Epithelial cell of proximal tubule (primary cell): ENCODE data around the gene PREX1. TPM values are rescaled to one million over a fixed set of nuclear protein-coding genes. Genes with fewer than 3 reads are reported as not detected.

Experiments
- DNase-seq: peaks from one replicate; pipeline ENCODE4 v3.0.0-alpha.2; 2011; ENCODE audit warnings: low read depth
- H3K4me3 ChIP-seq: 2 replicates; pipeline ENCODE4 v1.5.1; 2011; ENCODE audit warnings: low read depth, mild to moderate bottlenecking, low read length
- total RNA-seq: library from RNA; depleted of rRNA; stranded (reverse); fragments of >200 nt; gene quantifications from 2 replicates; pipeline ENCODE4 v1.2.3, GENCODE V29; 2015
- TF ChIP-seq, protein P1 (sequence below): conservative IDR thresholded peaks from 2 replicates; pipeline ENCODE4 v1.5.1; 2012; ENCODE audit warnings: low read depth, mild to moderate bottlenecking, low read length

The PREX1 gene
- total RNA-seq, 1 donor from 2014 or later: 4.7 TPM

- no peak for DNase-seq
- TF ChIP-seq, protein P1, sequence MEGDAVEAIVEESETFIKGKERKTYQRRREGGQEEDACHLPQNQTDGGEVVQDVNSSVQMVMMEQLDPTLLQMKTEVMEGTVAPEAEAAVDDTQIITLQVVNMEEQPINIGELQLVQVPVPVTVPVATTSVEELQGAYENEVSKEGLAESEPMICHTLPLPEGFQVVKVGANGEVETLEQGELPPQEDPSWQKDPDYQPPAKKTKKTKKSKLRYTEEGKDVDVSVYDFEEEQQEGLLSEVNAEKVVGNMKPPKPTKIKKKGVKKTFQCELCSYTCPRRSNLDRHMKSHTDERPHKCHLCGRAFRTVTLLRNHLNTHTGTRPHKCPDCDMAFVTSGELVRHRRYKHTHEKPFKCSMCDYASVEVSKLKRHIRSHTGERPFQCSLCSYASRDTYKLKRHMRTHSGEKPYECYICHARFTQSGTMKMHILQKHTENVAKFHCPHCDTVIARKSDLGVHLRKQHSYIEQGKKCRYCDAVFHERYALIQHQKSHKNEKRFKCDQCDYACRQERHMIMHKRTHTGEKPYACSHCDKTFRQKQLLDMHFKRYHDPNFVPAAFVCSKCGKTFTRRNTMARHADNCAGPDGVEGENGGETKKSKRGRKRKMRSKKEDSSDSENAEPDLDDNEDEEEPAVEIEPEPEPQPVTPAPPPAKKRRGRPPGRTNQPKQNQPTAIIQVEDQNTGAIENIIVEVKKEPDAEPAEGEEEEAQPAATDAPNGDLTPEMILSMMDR: no peak
- H3K4me3 ChIP-seq: no peak overlapping the region
These were observed 141.3 kb downstream of the PREX1 start for GRCh38 chr20:48686238-48687116.

DNA sequence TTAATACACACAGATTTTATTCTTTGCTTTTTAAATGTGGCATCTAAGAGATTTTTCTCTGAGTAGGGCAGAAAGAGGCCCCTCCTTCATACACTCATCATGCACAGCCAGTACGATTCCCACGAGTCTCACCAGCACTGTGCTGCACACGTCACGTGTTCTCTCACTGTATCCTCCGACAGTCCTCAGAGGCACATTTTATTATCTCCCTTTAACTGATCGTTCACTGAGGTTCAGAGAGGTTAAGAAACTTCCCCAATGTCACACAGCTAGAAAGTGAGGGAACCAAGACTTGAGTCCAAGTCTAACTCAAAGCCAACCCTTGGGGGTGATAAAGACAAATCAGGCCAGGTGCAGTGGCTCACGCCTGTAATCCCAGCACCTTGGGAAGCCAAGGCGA, 142.5 kb downstream of the PREX1 start:
- H3K4me3 ChIP-seq: no peak overlapping the region
- TF ChIP-seq, protein P1: no peak
- no peak for DNase-seq

GRCh38 chr20:48684501-48685041, 143.2 kb downstream of the PREX1 start:
- TF ChIP-seq, protein P1: no peak
- no peak for DNase-seq
- no peak overlapping the region for H3K4me3 ChIP-seq

DNA sequence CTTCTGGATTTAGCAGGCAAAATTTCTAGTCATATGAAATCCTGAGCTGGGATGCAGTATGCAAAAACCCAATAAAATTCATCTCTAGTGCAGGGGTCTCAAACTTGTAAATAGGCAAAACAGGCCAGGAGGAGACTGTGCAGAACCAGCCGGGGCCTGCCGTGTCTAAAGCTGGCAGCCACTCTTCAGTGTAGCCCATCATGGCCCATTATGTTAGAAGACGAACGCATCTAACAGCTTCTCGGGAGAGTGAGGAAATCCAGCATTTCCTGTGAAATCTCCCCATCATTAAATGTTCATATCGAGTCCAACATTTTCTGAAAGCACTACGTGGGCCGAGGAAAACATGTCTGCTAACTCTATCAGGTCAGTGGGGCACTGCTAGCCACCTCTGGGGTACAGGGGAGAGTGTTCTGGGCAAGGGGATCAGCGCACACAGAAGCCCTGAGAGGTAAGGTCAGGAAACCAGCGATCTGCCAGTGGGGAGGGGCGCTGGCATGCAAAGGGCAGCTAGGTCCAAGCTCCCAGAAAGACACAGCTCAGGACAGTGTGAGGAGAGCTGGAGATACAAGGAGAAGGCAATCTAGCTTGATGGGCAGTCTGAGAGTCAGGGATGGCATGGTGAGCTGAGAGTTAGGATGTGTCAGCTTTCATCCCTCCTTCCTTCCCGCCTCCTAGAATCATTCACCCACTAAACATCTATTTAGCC, 144.2 kb downstream of the PREX1 start:
- DNase-seq: no peak
- TF ChIP-seq, protein P1: no peak
- no peak overlapping the region for H3K4me3 ChIP-seq

- DNase-seq: peak; percentile 15
- TF ChIP-seq, protein P1: no peak
- peak overlapping the region; percentile 32 for H3K4me3 ChIP-seq
These were observed 145.1 kb downstream of the PREX1 start for GRCh38 chr20:48682529-48683363.

DNA sequence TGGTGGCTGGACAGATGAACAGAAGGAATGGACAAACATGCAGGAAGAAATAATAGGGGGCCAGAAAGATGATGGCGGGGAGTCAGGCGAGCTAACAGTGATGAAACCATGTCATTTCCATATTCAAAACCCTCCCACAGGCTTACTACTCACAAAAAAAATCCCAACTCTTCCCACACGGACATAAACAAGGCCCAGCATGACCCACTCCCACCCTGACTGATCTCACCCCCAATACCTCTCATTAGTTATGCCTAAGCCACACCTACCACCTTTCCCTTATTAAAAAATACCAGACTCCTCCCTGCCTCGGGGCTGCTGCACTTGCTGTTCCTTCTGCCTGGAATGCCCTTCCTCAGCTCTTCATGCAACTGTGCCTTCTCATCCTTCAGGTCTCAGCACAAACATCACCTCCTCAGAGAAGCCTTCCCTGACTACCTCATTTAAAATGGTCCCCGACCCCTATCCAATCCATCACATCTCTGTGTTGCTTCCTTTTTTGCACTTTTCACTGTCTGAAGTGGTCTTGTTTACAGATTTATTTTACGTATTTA, 145.8 kb downstream of the PREX1 start:
- TF ChIP-seq, protein P1: no peak
- DNase-seq: no peak
- no peak overlapping the region for H3K4me3 ChIP-seq
